Panc1 (cell line): Measurements from ENCODE around the gene ERRFI1. TPM values are rescaled to one million over a fixed set of nuclear protein-coding genes. Genes with fewer than 3 reads are reported as not detected.
A peak's percentile ranks its signal among the peaks of the same experiment; 100 is the strongest.

ENCODE experiments used
- ATAC-seq: fragments of 200-7000 bp; cut with Tn5 transposase; 2 replicates; pipeline ENCODE4 v1.9.1; 2020; ENCODE audit warnings: mild to moderate bottlenecking, moderate library complexity
- BruUV-seq: library from RNA; stranded (reverse); fragments of 400-500 nt; replicated peaks from 2 replicates; lab custom pipeline; 2021; lab: Mats Ljungman, UMichigan
- CTCF ChIA-PET: fragments of 300-600 bp; sonication (Branson Sonifier 250); formaldehyde crosslinking; loops from one replicate; lab custom pipeline; 2022; ENCODE audit warnings: antibody characterized with exemption; lab: Charles Lee
- POLR2A ChIA-PET: fragments of 300-600 bp; sonication (Branson Sonifier 250); formaldehyde crosslinking; loops from one replicate; lab custom pipeline; 2022; ENCODE audit warnings: antibody characterized with exemption; lab: Charles Lee
- DNase-seq: peaks from one replicate; pipeline ENCODE4 v3.0.0-alpha.2; 2010; ENCODE audit warnings: low read depth, low spot score
- H3K27ac ChIP-seq: 2 replicates; pipeline ENCODE4 v1.5.1; 2011; ENCODE audit warnings: mild to moderate bottlenecking, low read length, inconsistent platforms
- H3K27me3 ChIP-seq: fragments of 200-500 bp; sonication (Bioruptor generic); 2 replicates; pipeline ENCODE4 v1.6.0; 2014; ENCODE audit warnings: low read length, inconsistent platforms; ENCODE audit not compliant: control insufficient read depth, insufficient read depth
- H3K36me3 ChIP-seq: fragments of 200-500 bp; sonication (Bioruptor generic); 2 replicates; pipeline ENCODE4 v1.5.1; 2014; ENCODE audit warnings: inconsistent platforms, mild to moderate bottlenecking, low read length, moderate library complexity; ENCODE audit not compliant: control insufficient read depth, insufficient read depth
- H3K4me1 ChIP-seq: 2 replicates; pipeline ENCODE4 v1.5.1; 2011; ENCODE audit warnings: inconsistent platforms, mild to moderate bottlenecking, low read length, moderate library complexity; ENCODE audit not compliant: control insufficient read depth, insufficient read depth
- H3K4me3 ChIP-seq, 2 experiments: 2 replicates each; pipeline ENCODE4 v1.5.1; 2011 to 2012; ENCODE audit warnings: low read depth in 2 of 2, low read length in 2 of 2, mild to moderate bottlenecking in 2 of 2, inconsistent platforms in 1 of 2, moderate library complexity in 1 of 2
- H3K9me3 ChIP-seq: fragments of 200-500 bp; sonication (Bioruptor generic); 2 replicates; pipeline ENCODE4 v1.5.1; 2014; ENCODE audit warnings: low read depth, mild to moderate bottlenecking, inconsistent platforms, low read length, moderate library complexity; ENCODE audit not compliant: control insufficient read depth, insufficient read depth
- CTCF ChIP-seq: fragments of 450-650 bp; IDR thresholded peaks from 2 replicates; pipeline ENCODE4 v1.5.1; 2017; ENCODE audit warnings: mild to moderate bottlenecking
- POLR2AphosphoS5 ChIP-seq: IDR thresholded peaks from 2 replicates; pipeline ENCODE4 v1.6.1; 2012; ENCODE audit warnings: mild to moderate bottlenecking, low read depth, low read length, moderate library complexity
- REST ChIP-seq, 2 experiments: IDR thresholded peaks; 2 replicates each; pipeline ENCODE4 v1.6.1; 2011 to 2012; ENCODE audit warnings: low read depth in 2 of 2, control low read depth in 1 of 2, low read length in 1 of 2, mild to moderate bottlenecking in 1 of 2, moderate library complexity in 1 of 2; ENCODE audit not compliant: insufficient read depth in 1 of 2
- SIN3A ChIP-seq: IDR thresholded peaks from 2 replicates; pipeline ENCODE4 v1.6.1; 2012; ENCODE audit warnings: low read depth, mild to moderate bottlenecking, low read length, moderate library complexity, borderline replicate concordance; ENCODE audit not compliant: insufficient read depth
- TCF7L2 ChIP-seq: IDR thresholded peaks from 2 replicates; pipeline ENCODE4 v1.6.1; 2011; ENCODE audit warnings: mild to moderate bottlenecking, low read depth, low read length, inconsistent platforms
- in situ Hi-C: cut with HindIII; loops from 2 replicates; pipeline ENCODE4 v1.10.0; 2016; ENCODE audit warnings: low sequenced_read_pairs, low pct_unique_long_range_greater_than_20kb
- intact Hi-C: fragments of 100-400 bp; cut with micrococcal nuclease; formaldehyde crosslinking; loops from one replicate; pipeline ENCODE4 v1.10.0; 2022; ENCODE audit not compliant: unreplicated experiment
- total RNA-seq: library from RNA; stranded (reverse); gene quantifications from one replicate; pipeline ENCODE4 v1.2.1, GENCODE V29; 2021; ENCODE audit not compliant: unreplicated experiment

The ERRFI1 gene
- total RNA-seq, 1 experiment from 2014 or later = 299 TPM

GRCh38 chr1:8033322-8033721 is 7.2 kb upstream of the ERRFI1 start:
- no peak for TF ChIP-seq TCF7L2
- TF ChIP-seq SIN3A = no peak
- TF ChIP-seq CTCF = no peak
- TF ChIP-seq REST (IDR thresholded peaks at IDR 0.05; ENCODE audit: insufficient read depth in 1 of 2, low read depth in 2 of 2, low read length in 1 of 2) = no peak
- no peak for TF ChIP-seq POLR2AphosphoS5
- H3K36me3 ChIP-seq = no peaks in the 10 kb centered on the region
- BruUV-seq = no TSS peak
- H3K27ac ChIP-seq = peak overlapping the region; percentile 98
- no peak overlapping the region for H3K4me3 ChIP-seq
- in situ Hi-C loops = no loop called here
- no peak for ATAC-seq
- H3K9me3 ChIP-seq = no peaks in the 10 kb centered on the region
- H3K27me3 ChIP-seq = no peaks in the 10 kb centered on the region
- CTCF ChIA-PET = interaction anchor here (0.5 to 1.4 kb wide), 2 partner anchors 60 to 281 kb away, joined by 3 to 5 read pairs; no protein-coding TSS in a partner anchor
- POLR2A ChIA-PET = no interaction called here
- intact Hi-C loops = no loop called here
- no peak for DNase-seq
- H3K4me1 ChIP-seq = peaks cover 42% of the 10 kb centered on the region

GRCh38 chr1:8032366-8032910 is 6.3 kb upstream of the ERRFI1 start:
- TF ChIP-seq REST (IDR thresholded peaks at IDR 0.05; ENCODE audit: insufficient read depth in 1 of 2, low read depth in 2 of 2, low read length in 1 of 2) (no peak), POLR2AphosphoS5 (no peak), TCF7L2 (0 out of 2 replicates have a peak, but pooled peaks have one; percentile 24)
- Histone ChIP-seq H3K36me3 (no peaks in the 10 kb centered on the region), H3K27me3 (no peaks in the 10 kb centered on the region), H3K4me1 (peaks cover 51% of the 10 kb centered on the region), H3K9me3 (no peaks in the 10 kb centered on the region), H3K27ac (peak overlapping the region; percentile 98), H3K4me3 (no peak overlapping the region)
- ChIA-PET POLR2A (interaction anchor here (0.6 to 1.1 kb wide), 3 partner anchors 46 to 282 kb away, joined by 3 to 12 read pairs (median 3); no protein-coding TSS in a partner anchor), CTCF (interaction anchor here (1.4 kb wide), 1 partner anchor 282 kb away, joined by 3 read pairs; no protein-coding TSS in a partner anchor)
- in situ Hi-C loops (no loop called here), intact Hi-C loops (no loop called here)
- DNase-seq = no peak
- ATAC-seq = no peak
- BruUV-seq = no TSS peak
